ENCODE measurements around the gene UBE2D2.

DNA sequence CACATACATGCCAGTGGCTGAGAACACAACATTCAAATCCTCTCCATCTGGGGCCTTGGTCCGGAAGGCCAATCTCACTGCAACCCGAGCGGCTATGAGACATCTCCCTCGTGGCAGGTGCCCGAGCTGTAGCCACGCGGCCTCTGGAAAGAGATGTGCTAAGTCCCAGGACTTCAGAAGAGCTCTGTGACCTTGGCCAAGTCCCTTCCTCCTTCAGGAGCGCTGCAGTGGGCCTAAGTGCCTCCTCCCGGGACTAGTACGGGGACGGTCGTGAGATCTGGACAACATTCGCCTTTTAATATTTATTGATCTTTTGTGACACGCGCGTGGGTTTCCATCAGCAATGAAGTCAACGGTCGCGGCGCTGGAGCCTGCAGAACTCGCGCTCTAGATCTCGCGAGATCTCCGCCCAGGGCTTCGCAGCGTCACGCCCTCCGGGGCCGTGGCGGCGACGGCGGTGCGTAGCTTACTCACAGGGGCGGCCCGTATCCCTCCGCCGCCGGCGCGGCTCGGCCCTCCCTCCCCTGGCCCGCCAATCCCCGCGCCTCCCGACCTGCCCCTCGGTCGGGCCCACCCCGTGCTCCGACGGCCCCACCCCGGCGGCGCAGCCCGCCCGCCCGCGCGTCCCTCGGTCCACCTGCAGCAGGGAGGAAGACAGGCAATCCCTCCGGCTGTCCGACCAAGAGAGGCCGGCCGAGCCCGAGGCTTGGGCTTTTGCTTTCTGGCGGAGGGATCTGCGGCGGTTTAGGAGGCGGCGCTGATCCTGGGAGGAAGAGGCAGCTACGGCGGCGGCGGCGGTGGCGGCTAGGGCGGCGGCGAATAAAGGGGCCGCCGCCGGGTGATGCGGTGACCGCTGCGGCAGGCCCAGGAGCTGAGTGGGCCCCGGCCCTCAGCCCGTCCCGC lies at the start of gene UBE2D2:
- TF ChIP-seq POLR2AphosphoS5 (IDR thresholded peaks at IDR 0.05) (peak; percentile 79 to 89), CTCF (IDR thresholded peaks at IDR 0.05) (peak in 1 of 6 experiments; percentile 20), POLR2A (IDR thresholded peaks at IDR 0.05) (peak; percentile 73 to 91 (median 78)), EP300 (IDR thresholded peaks at IDR 0.05) (peak in 1 of 4 donors; percentile 23)

Measured in upper lobe of left lung (tissue), 4 donors.